OCI-LY1 (cell line): ENCODE results near the gene SDSL.

Experiments used
- H2AFZ ChIP-seq: fragments of 200-600 bp; sonication (generic), shearing (Covaris generic); 2 replicates; pipeline ENCODE4 v1.6.0; 2014; ENCODE audit warnings: antibody characterized with exemption, mild to moderate bottlenecking, low read length
- H3F3A ChIP-seq: fragments of 200-600 bp; sonication (generic), shearing (Covaris generic); 2 replicates; pipeline ENCODE4 v1.6.0; 2014; ENCODE audit warnings: mild to moderate bottlenecking, antibody characterized with exemption, low read length, moderate library complexity; ENCODE audit not compliant: insufficient read depth
- H3K27ac ChIP-seq: fragments of 200-600 bp; sonication (generic); 2 replicates; pipeline ENCODE4 v1.5.1; 2014; ENCODE audit warnings: low read length, mixed run types, mild to moderate bottlenecking, low read depth; ENCODE audit not compliant: poor library complexity, severe bottlenecking
- H3K27me3 ChIP-seq: fragments of 200-600 bp; sonication (generic); 2 replicates; pipeline ENCODE4 v1.6.0; 2014; ENCODE audit warnings: antibody characterized with exemption, mild to moderate bottlenecking, low read length, moderate library complexity; ENCODE audit not compliant: insufficient read depth
- H3K36me3 ChIP-seq: fragments of 200-600 bp; sonication (generic); 2 replicates; pipeline ENCODE4 v1.6.1; 2014; ENCODE audit warnings: mild to moderate bottlenecking, antibody characterized with exemption, low read length, moderate library complexity, mixed read lengths; ENCODE audit not compliant: insufficient read depth
- H3K4me1 ChIP-seq: fragments of 200-600 bp; sonication (generic); 2 replicates; pipeline ENCODE4 v1.5.1; 2014; ENCODE audit warnings: mild to moderate bottlenecking, low read length, moderate library complexity; ENCODE audit not compliant: insufficient read depth, severe bottlenecking
- H3K4me2 ChIP-seq: fragments of 200-600 bp; sonication (generic), shearing (Covaris generic); 2 replicates; pipeline ENCODE4 v1.6.1; 2014; ENCODE audit warnings: low read length
- H3K4me3 ChIP-seq: fragments of 200-600 bp; sonication (generic); 2 replicates; pipeline ENCODE4 v1.5.1; 2014; ENCODE audit warnings: low read length, low read depth, mild to moderate bottlenecking, mixed read lengths; ENCODE audit not compliant: poor library complexity, severe bottlenecking
- H3K79me2 ChIP-seq: fragments of 200-600 bp; shearing (Covaris generic); 2 replicates; pipeline ENCODE4 v1.6.1; 2016; ENCODE audit warnings: mixed run types, low read length, mixed read lengths; ENCODE audit not compliant: insufficient read depth
- H3K9ac ChIP-seq: fragments of 200-600 bp; sonication (generic), shearing (Covaris generic); 2 replicates; pipeline ENCODE4 v1.6.1; 2014; ENCODE audit warnings: mild to moderate bottlenecking, low read length, mixed read lengths
- H3K9me2 ChIP-seq: fragments of 200-600 bp; sonication (generic), shearing (Covaris generic); 2 replicates; pipeline ENCODE4 v1.6.1; 2014; ENCODE audit warnings: low read depth, mild to moderate bottlenecking, low read length, mixed read lengths
- H3K9me3 ChIP-seq: fragments of 200-600 bp; shearing (Covaris generic); 2 replicates; pipeline ENCODE4 v1.6.1; 2014; ENCODE audit warnings: low read length, mixed read lengths
- H4K20me1 ChIP-seq: fragments of 200-600 bp; sonication (generic), shearing (Covaris generic); 2 replicates; pipeline ENCODE4 v1.6.0; 2016; ENCODE audit warnings: mild to moderate bottlenecking, low read length; ENCODE audit not compliant: insufficient read depth
- CTCF ChIP-seq: fragments of 200-600 bp; sonication (generic), shearing (Covaris generic); IDR thresholded peaks from 2 replicates; pipeline ENCODE4 v1.5.1; 2017; ENCODE audit warnings: mild to moderate bottlenecking, antibody characterized with exemption, low read length, moderate library complexity, mixed read lengths
- EZH2 ChIP-seq: fragments of 200-600 bp; sonication (generic), shearing (Covaris generic); IDR thresholded peaks from 2 replicates; pipeline ENCODE4 v1.8.0; 2017; ENCODE audit warnings: borderline replicate concordance, mixed run types, mild to moderate bottlenecking, antibody characterized with exemption, low read length, moderate library complexity, mixed read lengths

The SDSL gene

GRCh38 chr12:113396200-113396599 lies 26.0 kb upstream of the SDSL start:
- no peak overlapping the region for H3K4me3 ChIP-seq
- H3K9me2 ChIP-seq = no peaks in the 10 kb centered on the region
- H3K9me3 ChIP-seq = no peaks in the 10 kb centered on the region

GRCh38 chr12:113396828-113397496 lies 25.2 kb upstream of the SDSL start:
- Histone ChIP-seq H3K4me1 (no peaks in the 10 kb centered on the region), H3K9ac (no peak overlapping the region), H3K4me3 (no peak overlapping the region), H3K79me2 (no peaks in the 10 kb centered on the region), H3K27me3 (0 out of 2 replicates have a peak, but pooled peaks cover 7% of the 10 kb centered on the region), H3F3A (no peaks in the 10 kb centered on the region), H4K20me1 (no peaks in the 10 kb centered on the region), H3K9me2 (no peaks in the 10 kb centered on the region), H3K27ac (no peak overlapping the region), H3K9me3 (no peaks in the 10 kb centered on the region), H2AFZ (no peak overlapping the region), H3K36me3 (no peaks in the 10 kb centered on the region), H3K4me2 (no peak overlapping the region)
- TF ChIP-seq CTCF = no peak
- no peak for TF ChIP-seq EZH2

More at GRCh38 chr12:113396200-113396599, 26.0 kb upstream of the SDSL start:
- Histone ChIP-seq H3K4me2 (no peak overlapping the region), H4K20me1 (no peaks in the 10 kb centered on the region), H3K36me3 (no peaks in the 10 kb centered on the region), H3K27ac (no peak overlapping the region), H3K9ac (no peak overlapping the region), H3K79me2 (no peaks in the 10 kb centered on the region), H2AFZ (no peak overlapping the region), H3F3A (no peaks in the 10 kb centered on the region), H3K4me1 (no peaks in the 10 kb centered on the region), H3K27me3 (0 out of 2 replicates have a peak, but pooled peaks cover 7% of the 10 kb centered on the region)
- TF ChIP-seq CTCF (no peak), EZH2 (no peak)

DNA sequence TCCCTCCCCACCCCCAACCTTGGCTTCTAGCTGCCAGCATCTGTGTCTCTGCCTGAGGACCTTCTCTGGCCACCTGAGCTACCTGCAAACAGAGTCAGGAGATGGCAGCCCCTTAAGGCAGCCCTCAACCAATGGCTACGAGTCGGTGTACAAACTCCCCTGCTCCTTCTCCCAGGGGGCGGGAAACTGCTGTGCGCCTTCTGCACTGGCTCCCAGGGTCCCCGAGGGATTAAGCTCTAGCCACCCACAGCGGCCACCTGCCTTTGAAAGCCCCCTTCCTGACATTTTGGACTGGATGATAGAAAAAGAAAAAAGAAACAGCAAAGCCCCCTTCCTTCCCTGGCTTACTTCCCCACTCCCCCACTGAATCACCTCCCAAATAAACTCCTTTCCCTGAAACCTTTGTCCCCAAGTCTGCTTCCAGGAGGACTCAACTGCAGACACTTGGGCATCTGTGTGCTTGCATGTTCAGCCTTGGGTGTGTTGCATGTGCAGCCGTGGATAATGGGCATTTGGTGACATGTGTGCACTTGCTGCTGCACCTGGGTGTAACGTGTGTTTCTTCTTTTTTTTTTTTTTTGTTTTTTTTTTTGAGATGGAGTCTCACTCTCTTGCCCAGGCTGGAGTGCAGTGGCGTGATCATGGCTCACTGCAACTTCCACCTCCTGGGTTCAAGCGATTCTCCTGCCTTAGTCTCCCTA lies 24.5 kb upstream of the SDSL start:
- Histone ChIP-seq H3K27ac (no peak overlapping the region), H3K27me3 (0 out of 2 replicates have a peak, but pooled peaks cover 7% of the 10 kb centered on the region), H3K4me1 (no peaks in the 10 kb centered on the region), H3K9me2 (no peaks in the 10 kb centered on the region), H3F3A (no peaks in the 10 kb centered on the region), H3K9ac (no peak overlapping the region), H3K9me3 (no peaks in the 10 kb centered on the region), H2AFZ (no peak overlapping the region), H3K4me2 (no peak overlapping the region), H3K4me3 (no peak overlapping the region), H3K36me3 (no peaks in the 10 kb centered on the region), H3K79me2 (no peaks in the 10 kb centered on the region), H4K20me1 (no peaks in the 10 kb centered on the region)
- no peak for TF ChIP-seq CTCF
- TF ChIP-seq EZH2 = no peak
